Activated CD4-positive, alpha-beta T cell treated with anti-CD3 and anti-CD28 coated beads, Interleukin-2, amount 50 U/mL, for 24 hours (primary cell): ENCODE data around the gene DSE.

Source experiments
- DNase-seq, 2 donors: peaks; one replicate each; pipeline ENCODE4 v3.0.0-alpha.2; 2020; ENCODE audit warnings: low read depth in 1 of 2, low spot score in 1 of 2

The DSE gene

DNA sequence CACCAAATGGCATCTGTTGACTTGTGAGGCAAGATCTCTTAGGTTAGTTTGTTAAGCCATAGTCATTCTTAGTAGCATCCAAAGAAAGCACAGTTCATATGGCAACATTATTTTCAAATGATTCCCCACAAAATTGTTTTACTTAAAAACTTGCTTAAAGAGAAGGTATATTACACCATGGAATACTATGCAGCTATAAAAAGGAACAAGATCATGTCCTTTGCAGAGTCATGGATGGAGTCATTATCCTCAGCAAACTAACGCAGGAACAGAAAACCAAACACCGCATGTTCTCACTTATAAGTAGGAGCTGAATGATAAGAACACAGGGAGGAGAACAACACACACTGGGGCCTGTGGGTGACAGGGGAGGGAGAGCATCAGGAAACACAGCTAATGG is 10.9 kb upstream of the DSE start:
- DNase-seq = no peak

- DNase-seq = no peak
Measured at GRCh38 chr6:116362276-116362675, 8.5 kb upstream of the DSE start.

- DNase-seq = no peak
Measured at GRCh38 chr6:116363759-116364158, 7.0 kb upstream of the DSE start.

- no peak for DNase-seq
Measured at GRCh38 chr6:116364321-116364720, 6.4 kb upstream of the DSE start.

DNA sequence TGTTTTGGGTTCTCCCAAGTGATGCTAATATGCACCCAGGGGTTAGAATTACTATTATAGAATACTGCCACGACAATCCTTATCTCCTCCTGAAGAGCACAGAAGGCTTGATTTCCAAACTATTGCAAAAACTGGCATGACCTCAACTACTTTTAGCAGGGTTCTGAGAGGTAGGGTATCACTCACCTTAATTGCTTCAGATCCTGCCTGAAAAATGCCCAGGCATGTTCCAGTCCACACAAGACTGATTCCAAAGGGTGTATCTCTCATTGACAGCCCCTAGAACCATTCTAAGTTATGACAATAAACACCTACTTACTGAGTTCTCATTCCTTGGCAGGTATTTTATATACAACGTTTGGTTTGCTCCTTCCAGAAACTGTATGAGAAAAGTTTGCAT is 5.0 kb upstream of the DSE start:
- no peak for DNase-seq

DNA sequence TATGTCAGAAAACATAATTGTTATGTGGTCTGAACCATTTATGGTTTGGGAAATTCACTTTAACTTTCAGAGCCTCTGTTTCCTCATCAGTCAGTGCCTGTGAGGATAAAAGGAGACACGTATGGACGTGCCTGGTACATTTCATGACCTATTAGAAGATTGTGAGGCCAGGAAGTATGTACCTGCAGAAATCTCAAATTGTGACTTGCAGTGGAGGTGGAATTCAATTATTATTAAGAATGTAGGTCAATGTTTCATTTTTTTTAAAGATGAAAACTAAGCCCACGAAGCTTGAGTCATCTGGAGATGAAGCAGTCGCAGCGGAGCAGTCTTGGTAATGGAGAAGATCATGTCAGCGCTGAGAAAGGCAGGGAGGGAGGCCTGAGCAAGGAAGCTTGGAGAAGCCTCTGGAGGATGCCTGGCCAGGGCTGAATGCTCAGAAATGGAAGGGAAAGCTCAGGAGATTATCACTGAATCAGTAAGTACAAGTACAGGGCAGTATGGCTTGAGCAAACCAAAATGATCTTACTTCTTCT is 3.9 kb upstream of the DSE start:
- no peak for DNase-seq

- no peak for DNase-seq
Measured at GRCh38 chr6:116369540-116369939, 1.2 kb upstream of the DSE start.

DNA sequence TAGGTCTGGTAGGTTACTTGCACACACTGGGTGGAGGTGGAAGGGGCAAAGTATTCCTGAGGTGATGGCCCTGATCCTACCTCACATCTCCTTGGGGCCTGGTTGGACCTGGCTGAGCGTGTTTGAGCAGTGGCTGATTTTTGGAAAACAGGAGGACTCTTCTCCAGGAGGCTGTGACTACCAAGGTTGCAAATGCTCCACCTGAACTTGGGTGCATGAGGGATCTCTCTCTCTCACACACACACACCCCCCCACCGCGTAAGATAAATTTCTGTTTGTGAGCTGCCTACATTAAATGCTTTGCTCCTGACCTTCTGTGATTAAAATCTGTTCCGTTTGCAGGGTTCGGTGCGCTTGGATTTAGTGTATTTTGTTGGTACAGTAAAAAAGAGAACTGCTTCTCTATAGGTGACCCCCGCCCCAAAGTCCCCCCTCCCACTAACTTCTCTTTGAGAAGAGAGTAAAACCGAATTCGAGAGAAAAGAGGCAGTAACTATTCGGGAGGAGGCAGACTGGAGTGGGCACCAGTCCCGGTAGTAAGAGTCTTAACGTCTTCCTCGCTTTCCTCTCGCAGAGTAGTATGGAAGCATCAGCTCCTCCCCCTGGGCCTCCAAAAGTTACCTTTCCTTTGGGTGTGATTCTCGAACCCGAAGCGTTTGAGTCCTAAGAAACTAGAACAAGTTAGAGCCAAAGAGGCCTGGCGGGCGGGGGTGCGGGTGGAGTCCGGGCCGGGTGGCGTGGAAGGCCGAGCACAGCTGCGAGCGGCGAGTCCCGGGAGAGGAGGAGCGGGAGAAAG is 585 bp upstream of the DSE start:
- peak in 1 of 2 donors; percentile 1 for DNase-seq

DNA sequence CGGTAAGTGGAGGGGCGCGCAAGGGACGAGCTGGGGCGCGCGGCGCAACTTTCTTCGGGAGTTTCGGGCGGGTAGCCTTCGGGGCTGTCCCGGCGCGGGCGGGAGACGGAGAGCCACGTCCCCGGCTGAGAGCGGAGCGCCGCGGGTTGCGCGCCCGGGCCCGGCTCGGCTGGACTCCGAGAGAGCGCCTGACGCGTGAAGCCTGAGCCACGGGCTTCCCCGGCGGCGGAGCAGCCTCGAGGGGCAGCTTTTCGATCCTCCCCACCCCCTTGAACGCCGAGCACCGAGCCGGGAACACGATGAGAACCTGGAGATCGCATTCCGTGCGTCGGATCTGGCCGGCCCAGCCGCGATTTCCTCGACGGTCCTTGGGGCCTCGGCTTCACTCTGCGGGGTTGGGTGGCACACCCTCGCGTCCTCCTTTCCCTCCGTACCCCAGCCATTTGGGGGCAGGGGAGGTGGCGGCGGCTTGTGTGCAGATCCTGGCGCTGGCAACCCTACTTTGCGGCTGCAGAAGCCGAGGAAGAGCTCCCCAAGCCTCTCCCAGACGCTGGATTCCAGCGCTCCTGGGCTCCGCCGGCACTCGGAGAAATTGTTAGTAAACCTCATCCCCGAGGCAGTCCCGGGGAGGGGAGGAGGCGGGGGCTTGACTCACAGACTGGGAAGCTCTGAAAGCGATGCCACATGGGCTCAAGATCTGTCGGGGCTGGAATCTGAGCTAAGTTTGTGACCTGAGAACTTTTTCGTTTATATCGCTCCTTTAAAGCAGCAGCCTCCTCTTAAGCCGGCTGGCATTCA is 572 bp downstream of the DSE start:
- no peak for DNase-seq

DNA sequence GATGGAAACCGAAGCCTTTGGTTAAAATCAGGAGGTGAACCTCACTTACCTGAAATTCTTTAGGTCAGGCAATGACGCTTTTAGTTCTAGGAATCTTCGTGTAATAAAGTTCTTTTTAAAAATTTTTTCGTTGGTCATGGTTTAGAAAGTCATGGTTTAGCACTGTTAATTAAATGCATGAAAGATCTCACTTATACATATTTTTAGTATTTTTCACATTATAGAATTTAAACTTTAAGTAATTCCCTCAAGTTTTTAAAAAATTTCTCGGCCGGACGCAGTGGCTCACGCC is 1.1 kb downstream of the DSE start:
- DNase-seq = no peak

- DNase-seq = no peak
Measured at GRCh38 chr6:116373300-116373699, 2.6 kb downstream of the DSE start.

DNA sequence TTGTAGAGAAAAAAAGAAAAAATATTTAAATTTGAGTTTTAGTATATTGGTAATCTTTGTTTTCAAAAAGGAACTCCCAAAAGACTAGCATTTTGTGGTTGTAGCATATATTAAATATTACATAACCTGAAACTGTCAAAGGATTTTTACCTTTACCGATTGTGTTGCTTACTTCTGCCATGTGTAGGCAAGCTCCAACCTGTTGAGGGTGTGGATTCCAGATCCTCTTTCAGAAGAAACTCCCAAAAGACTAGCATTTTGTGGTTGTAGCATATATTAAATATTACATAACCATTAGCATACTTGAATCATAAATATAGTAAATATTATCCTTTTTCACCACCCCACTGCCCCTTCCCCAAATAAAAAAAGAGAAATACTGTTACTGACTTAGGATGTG is 3.2 kb downstream of the DSE start:
- no peak for DNase-seq

DNA sequence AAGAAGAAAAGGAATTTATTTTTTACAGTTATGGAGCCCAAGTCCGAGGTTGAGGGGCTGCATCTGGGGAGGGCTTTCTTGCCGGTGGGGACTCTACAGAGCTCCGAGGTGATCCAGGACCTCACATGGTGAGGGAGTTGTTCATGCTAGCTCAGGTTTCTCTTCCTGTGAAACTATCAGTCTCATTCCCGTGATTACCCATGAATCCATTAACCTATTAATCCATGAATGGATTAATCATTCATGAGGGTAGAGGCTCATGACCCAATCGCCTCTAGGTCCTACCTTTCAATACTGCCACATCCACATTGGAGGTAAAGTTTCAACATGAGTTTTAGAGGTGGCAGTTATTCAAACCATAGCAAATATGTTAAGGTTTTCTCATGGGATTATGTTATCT is 3.8 kb downstream of the DSE start:
- DNase-seq = no peak

GRCh38 chr6:116375262-116375661 is 4.5 kb downstream of the DSE start:
- no peak for DNase-seq

GRCh38 chr6:116376149-116376548 is 5.4 kb downstream of the DSE start:
- no peak for DNase-seq

DNA sequence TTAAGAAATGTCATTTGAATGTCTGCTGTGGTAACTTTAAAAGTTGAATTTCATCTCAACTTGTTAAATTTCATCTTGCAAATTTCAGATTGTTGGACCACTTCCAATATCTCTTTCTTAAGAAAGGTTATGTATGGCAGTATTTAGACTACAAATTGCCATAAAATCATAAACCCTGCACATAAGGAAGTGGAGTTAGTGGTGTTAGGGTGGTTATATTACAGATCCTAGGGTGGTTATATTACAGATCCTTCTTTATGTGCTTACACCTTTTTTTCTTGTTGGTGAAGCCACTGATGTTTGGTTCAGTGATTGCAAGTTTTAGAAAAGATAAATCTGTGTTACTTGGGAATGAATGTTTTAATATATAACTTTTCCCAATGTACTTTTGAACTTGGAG is 9.0 kb downstream of the DSE start:
- no peak for DNase-seq

- no peak for DNase-seq
Measured at GRCh38 chr6:116380346-116380745, 9.6 kb downstream of the DSE start.

GRCh38 chr6:116381000-116381399 is 10.3 kb downstream of the DSE start:
- DNase-seq = no peak

GRCh38 chr6:116382587-116382986 is 11.8 kb downstream of the DSE start:
- no peak for DNase-seq

DNA sequence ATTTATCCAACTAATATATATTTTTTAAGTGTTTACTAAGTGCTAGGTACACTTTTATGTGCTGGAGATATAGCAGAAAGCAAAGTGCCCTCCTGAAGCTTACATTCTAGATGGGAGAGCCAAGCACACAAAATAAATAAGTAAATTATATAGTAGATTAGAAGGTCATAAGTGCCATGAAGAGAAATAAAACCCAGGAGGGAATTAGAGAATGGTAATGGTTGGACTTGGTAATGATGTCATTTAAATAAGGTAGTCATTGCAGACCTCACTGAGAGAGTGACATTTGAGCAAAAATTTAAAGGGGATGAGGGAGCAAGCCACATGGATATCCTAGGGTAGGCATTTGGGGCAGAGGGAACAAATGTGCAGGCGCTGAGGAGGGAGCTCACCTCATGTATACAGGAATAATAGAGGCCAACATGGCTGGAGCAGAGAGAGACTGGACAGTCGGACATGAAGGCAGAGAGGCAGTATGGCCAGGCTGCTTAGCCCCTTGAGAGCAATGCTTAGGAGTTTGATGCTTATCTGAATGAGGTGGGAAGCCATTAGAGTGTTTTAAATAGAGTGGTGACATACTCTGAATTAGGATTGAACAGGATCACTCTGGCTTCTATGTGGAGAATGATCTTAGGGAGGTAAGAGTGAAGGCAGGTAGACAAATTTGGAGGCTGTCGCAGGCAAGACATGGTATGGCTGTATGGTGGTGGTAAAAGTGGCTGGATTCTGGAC is 14.1 kb downstream of the DSE start:
- no peak for DNase-seq

DNA sequence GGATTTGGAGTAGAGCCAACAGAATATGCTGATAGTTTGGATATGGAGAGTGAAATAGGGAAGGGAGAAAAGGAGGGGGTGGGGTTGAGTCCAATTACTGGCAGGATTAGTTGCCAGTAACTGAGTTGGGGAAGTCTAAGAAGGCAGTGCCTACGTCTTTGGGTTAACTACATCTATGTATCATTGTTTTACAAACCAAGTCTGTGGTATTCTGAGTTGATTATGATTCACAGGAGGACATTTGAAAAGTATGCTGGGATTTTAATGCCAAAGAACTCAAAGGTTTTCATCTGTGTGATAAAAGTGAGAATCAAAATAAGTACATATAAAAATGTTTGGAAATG is 14.7 kb downstream of the DSE start:
- DNase-seq = no peak

- DNase-seq = no peak
Measured at GRCh38 chr6:116385921-116386320, 15.2 kb downstream of the DSE start.
